Hematopoietic multipotent progenitor cell treated with erythropoietin and hydrocortisone succinate and interleukin-3 and kit ligand, for 4 days (in vitro differentiated cells): ENCODE results near the gene HOXC6.

Experiments used
- DNase-seq: peaks from one replicate; pipeline ENCODE4 v3.0.0-alpha.2; 2015

Gene HOXC6

DNA sequence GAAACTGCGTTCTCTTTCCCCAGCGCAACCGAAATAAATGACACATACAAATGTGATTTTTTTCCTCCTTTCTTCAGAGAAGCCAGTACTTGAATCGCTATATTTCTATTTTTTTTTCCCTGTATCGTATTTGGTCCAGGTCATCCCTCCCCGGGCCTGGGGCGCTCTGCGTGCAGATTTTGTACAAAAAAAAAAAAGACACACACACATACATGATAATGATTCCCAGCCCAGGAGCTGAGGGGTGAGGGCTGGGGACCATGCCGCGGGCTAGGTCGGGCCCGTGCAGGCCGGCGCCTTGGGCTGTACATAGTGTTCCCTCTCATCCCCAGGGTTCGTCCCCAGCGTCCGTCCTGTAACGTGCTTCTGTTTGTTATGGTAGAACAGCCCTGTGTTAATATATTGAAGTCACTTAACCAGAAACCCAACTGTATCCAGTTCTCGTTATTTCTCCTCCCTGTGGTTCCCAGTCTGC, 25.3 kb upstream of the HOXC6 start:
- no peak for DNase-seq

DNA sequence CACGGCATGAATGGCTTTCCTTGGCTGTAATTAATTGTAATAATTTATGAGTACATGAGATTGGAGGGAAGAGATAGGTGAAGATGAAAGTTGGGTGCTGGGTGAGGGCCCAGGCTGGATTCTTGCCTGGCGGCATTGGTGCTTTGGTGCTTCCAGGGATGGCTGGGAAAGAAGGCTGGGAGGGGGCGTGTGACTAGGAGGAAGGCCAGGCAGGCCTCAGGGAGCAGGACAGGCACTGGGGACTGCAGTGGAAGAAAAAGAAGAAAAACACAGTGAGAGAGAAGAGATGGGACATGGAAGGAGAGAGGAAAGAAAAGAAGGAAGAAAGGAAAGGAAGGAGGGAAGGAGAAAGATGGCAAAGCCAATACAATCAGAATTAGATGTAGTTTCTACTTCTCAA, 24.6 kb upstream of the HOXC6 start:
- no peak for DNase-seq

DNA sequence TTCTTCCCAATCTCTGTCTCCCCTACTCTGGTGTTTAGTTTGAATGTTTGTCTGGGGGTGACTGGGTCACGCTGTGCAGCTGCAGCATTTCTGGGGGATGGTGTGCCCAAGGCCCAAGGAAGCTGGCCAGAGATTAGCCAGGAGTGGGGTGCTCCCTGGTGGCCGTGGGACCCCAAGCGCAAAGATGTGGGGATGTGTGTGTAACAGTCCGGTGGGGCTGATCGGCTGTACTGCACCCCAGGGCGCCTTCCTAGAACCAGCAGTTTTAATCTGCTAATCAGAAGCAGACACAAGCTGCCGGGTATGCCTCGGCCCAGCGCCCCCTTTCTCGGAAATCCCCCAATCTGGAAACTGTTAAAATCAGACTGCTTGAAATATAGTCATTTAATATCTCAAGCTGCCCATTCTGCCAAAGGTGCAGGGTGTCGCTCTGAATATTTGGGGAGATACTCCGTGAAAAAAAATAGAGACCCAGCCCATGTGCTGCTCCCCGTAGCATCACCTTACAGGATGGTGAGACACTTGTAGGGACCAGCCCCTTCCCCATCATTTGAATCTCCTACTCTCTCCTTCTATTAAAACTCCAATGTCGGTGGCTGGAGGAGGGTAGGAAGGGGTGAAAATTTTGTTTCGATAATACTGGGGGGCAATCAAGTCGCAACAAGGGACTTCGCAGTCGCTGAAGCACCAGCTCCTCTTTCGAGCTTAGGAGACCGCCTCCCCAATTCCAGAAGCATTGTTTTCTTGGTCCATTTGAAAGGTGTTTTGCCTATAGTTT, 24.0 kb upstream of the HOXC6 start:
- no peak for DNase-seq

GRCh38 chr12:54004841-54005530, 23.3 kb upstream of the HOXC6 start:
- no peak for DNase-seq

DNA sequence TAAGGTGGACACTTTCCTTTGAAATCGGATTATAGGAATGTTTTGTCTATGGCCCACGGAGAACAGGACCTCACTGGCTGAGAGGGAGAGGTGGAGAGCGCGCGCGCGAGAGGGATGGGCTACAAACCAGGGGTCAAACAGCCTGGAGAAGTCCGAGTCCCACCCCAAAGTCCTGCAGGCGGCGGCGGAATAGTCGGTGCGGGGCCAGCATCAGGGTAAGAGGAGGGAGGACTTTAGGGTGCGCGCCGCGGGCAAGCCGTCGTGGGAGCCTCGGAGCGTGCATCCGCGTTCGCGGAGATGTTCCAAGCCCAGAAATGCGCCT, 22.7 kb upstream of the HOXC6 start:
- no peak for DNase-seq

GRCh38 chr12:54005853-54006558, 22.2 kb upstream of the HOXC6 start:
- DNase-seq, result peak; percentile 87

GRCh38 chr12:54006559-54007220, 21.6 kb upstream of the HOXC6 start:
- DNase-seq, result no peak

GRCh38 chr12:54007538-54008259, 20.5 kb upstream of the HOXC6 start:
- DNase-seq, result no peak

GRCh38 chr12:54008260-54008552, 20.0 kb upstream of the HOXC6 start:
- DNase-seq, result no peak

GRCh38 chr12:54009171-54010052, 18.8 kb upstream of the HOXC6 start:
- DNase-seq, result peak; percentile 41

- no peak for DNase-seq
Measured at GRCh38 chr12:54010053-54010971, 17.9 kb upstream of the HOXC6 start.

- no peak for DNase-seq
Measured at GRCh38 chr12:54010972-54011664, 17.1 kb upstream of the HOXC6 start.

GRCh38 chr12:54011665-54012532, 16.3 kb upstream of the HOXC6 start:
- no peak for DNase-seq

- no peak for DNase-seq
Measured at GRCh38 chr12:54012631-54013409, 15.4 kb upstream of the HOXC6 start.

- no peak for DNase-seq
Measured at GRCh38 chr12:54014377-54015017, 13.7 kb upstream of the HOXC6 start.

DNA sequence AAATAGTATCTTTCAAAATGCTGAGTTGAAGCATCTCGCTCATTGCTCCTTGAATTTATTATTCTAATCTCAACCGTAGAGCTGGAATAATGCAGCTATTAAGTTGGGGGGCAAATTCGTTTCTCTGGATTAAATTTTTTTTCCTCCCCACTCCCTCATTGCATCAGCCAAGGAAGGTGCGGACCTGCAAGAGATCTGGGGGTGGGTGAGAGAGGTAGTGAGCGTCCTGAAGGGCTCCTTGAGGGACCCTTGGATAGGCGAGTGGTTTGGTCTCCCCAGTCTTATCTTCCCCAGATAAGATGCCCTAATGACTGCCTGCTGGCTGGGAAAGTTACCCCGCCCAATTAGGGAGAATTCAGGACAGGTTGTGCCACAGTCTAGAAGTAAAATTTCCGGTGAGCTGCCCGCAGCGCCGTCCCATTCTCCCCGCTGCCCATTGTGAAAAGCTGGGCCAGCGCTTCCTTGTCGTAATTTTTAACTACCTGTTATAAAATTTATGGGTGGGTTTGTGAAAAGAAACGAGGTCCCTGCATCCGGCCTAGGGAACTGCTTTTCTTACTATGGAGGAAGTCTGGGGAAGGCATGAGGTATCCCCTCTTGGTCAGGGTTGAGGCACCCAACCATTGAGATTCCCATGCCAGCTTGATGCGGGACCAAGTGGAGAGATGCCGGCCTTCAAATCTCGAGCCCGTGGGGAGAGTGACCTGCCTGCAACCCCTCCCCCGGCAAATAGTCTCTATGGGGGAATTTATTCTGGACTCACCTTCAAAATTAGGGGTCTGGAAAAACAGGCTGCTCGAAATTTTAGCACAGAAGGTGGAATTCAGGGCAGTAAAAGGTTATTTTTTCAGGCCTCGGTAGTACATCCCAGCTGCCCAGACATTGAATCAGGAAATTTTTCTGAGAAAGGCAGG, 13.0 kb upstream of the HOXC6 start:
- no peak for DNase-seq

- DNase-seq, result no peak
Measured at GRCh38 chr12:54016051-54016450, 12.2 kb upstream of the HOXC6 start.
